Hematopoietic multipotent progenitor cell treated with erythropoietin and hydrocortisone succinate and interleukin-3 and kit ligand, for 15 days (in vitro differentiated cells): ENCODE data around the gene CHST15.

Experiments used
- DNase-seq: peaks from one replicate; pipeline ENCODE4 v3.0.0-alpha.2; 2015; ENCODE audit warnings: low spot score

Gene CHST15

DNA sequence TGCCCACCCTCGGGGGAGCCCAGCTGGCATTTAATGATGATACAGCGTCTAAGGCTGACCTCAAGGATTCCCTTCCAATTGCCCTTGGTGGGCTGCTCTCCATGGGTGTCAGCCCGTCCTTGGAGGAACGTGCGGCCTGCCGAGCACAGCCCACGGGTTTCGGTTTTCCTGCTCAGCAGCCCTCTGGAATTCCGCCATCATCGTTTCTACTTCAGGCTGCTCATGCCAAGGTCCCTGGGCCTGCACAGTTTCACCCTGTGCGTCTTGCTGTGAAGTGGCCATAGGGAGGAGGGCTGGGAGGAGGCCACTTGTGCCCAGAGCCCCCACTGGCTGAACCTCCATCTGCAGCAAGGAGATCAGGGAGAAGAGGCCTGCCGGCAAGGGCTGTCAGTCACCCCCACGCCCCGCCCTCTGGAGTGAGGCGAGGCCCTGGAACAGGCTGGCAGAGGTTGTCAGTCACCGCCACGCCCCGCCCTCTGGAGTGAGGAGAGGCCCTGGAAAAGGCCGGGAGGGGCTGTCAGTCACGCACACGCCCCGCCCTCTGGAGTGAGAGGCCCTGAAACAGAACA lies 82.8 kb downstream of the CHST15 start:
- DNase-seq, result no peak

DNA sequence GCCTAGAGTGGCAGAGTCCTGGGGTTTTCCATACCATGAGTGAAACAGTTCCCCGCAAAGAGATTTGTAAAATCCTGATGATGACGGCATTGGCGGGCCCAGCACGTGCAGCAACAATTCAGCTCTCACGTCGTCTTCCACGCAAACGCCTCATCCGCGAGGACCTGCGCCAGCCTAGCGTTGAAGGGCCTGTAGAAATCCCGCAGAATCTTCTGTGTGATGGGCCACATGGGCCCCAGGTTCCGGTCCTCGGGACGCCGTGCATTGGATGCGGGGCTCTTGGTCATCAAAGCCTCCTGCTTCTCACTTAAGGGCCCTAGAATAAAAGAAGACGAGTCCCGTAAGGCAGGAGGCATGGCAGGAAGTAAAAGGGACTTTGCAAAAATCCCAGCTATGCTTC lies 83.4 kb downstream of the CHST15 start:
- DNase-seq, result no peak

DNA sequence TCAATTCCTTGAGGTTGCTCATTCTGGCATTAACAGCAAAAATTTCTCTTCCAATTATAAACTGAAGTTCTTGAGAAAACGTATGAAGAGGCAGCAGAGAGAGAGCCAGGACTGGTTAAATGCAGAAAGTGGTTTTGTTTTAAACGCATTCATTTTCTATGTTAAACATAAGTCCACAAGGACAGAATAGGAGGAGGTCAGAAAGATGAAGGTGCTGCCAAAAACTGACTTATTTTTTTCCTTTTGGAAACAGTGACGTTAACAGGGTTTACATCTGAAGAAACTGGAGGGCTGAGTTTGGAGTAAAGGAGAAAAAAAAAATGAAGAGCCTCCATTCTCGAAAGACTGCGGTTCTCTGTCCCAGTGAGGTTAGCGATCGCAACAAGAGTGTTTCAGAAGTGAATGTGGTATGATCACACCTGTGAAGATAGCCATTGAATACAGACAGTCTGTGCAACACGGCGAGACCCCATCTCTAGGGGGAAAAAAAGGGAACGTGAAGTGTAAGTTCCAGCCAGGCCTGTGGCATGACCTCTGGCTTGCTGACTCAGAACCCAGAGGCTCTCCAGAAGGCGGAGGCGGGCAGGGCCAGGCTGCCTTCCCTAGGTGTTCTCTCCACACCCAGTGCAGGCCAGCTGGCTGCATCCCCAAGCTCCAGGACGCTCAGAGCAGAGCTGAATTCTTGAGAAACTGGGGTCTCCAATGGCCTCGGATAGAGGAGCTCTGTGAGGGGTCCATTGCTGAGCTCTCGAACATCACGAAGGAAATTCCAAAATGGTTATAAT lies 84.0 kb downstream of the CHST15 start:
- DNase-seq, result no peak

GRCh38 chr10:124008681-124009080 lies 84.7 kb downstream of the CHST15 start:
- no peak for DNase-seq

DNA sequence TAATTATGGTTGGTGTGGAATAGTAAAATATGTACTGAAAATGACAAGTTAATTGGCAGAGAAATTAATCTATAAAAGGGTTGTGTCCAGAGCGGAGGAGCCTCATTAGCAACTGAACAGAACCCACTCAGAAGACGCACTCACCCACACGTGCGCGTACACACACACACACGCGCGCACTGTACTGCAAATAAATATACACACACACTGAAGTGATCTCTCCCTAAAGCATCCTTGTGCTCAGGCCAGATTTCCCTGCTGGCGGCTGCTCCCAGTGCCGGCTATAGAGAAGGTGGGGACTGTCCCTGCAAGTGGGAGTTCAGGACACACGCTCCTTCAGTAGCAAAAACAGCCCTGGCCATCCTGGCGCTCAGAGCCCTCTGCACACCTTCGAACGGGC lies 85.2 kb downstream of the CHST15 start:
- no peak for DNase-seq

- DNase-seq, result no peak
These were observed 85.6 kb downstream of the CHST15 start for GRCh38 chr10:124007773-124008145.

DNA sequence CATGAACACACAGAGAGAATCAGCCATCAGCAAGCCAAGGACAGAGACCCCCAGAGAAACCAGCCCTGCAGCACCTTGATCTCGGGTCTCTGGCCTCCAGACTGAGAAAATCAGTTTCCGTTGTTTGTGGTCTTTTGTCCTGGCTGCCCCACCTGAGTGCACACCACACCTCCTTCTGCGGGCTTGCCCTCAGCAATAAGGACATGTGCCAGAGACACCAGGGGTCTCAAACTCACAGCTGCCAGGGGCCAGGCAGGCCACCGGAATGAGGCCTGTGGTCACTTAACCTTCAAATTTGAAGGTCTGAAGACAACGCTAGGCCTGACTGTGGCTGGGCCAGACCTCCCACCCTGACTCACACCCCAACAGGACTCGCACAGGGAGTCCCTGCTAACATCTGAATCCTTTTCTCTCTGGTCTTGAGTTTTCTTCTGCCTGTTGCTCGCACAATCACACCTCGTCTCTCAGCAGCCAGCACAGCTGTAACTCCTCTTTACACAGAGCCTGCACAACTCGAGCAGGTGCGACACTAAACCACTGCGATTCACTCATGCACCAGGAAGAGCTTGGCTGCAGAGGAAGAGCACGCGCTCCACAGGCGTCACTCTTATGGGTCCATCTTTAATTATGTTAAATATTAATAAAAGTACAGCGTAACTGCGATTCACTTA lies 86.2 kb downstream of the CHST15 start:
- no peak for DNase-seq

DNA sequence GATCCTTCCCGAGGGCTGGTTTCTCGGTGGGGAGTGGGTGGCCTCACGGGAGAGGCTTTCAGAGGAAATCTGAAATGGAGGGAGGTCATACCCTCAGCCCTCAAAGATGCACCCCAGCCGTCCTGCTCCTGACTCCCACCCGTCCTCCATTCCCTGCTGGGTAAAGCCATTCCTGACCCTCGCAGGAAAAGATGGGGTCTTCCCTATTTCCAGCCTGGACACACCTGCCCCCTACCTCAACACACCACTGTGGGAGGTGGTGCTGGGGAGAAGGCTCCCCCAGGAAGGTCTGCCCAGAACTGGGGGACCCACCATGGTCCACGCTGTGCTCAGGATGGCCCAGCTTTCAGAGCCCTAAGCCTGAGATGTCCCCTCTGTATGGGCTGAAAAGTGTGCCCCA lies 86.9 kb downstream of the CHST15 start:
- no peak for DNase-seq

GRCh38 chr10:124005991-124006392 lies 87.4 kb downstream of the CHST15 start:
- no peak for DNase-seq

GRCh38 chr10:124005091-124005490 lies 88.3 kb downstream of the CHST15 start:
- DNase-seq, result no peak

DNA sequence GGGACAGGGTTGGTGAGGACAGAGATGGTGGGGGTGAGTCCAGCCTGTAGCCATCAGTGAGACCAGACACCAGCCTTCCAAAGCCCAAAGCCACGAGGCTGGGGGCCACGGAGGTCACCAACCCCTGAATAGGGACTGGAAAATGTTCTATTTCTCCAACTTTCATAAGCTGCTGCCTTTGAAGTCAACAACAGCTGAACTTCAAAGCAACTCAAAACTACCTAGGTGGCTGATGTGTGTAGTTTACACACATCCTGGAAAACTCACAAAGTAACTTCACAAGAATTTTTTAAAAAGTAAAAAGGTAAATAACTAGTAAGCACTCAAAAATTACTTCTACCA lies 88.8 kb downstream of the CHST15 start:
- DNase-seq, result no peak

GRCh38 chr10:124003871-124004662 lies 89.3 kb downstream of the CHST15 start:
- DNase-seq, result no peak

- DNase-seq, result no peak
These were observed 89.9 kb downstream of the CHST15 start for GRCh38 chr10:124003481-124003870.

DNA sequence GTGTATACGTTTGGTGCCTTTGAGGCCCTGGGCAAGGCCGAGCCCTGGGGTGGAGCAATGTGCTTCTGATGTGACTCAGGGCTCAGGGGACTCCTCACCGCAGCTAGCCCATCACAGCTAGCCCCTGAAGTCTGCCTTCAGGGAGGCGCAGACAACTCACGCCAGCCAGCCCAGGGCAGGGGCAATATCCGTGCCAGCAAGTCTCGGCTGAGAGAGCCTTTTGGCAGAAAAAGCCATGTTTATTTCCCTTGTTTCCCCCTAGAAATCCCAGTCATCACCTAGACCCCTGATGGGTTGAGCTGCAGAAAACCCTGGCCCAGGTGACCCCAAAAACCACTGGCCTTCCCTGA lies 90.4 kb downstream of the CHST15 start:
- no peak for DNase-seq

- DNase-seq, result no peak
These were observed 90.9 kb downstream of the CHST15 start for GRCh38 chr10:124002391-124003069.

DNA sequence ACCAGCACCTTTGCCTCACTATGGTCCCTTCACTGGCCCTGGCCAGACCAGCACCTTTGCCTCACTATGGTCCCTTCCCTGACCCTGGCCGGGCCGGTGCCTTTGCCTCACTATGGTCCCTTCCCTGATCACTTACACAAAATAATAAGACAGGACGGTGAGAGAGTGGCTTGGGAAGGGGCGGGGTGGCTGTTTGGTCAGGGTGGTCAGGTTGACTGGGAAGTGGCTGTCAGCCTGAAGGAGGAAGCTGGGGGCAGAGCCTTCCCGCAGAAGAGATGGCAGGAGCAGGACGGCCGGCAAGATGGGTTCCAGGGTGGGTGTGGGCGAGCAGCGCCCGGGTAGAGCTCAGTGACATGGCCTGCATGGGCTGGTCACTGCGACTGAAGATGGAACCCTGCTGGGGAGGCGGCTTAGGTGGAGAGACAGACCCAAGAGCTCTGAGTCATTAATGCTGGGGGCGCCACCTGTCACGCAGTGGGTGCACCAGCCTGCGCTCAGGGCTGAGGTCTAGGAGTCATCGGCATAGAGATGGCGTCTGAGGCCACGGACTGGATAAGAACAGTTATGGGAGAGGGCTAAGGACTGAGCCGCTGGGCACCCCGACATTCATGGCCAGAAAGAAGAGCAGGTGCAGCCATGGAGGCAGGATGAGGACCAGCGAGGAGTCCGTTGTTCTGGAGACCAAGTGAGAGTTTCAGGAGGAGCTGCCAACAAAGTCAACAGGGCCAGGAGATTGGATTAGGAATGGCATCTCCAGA lies 91.8 kb downstream of the CHST15 start:
- no peak for DNase-seq

DNA sequence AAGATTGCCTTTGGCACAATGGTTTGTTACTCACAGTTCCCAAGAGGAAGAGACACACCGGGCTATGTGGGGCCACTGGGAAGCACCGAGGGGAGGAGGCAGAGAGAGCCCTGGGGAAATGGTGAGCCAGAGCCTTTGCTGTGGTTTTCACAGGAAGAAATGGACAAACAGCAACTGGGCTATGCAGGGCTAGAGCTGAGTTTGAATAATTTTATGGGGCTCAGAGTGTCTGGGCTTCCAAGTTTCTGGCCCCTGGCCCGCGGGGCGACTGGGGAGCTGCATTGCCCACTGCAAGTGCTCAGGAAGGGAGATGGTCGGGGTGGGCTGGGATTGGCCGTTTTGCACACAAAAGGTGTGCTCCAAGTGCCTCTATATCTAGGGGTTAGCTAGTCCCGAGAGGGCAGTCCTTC lies 92.6 kb downstream of the CHST15 start:
- no peak for DNase-seq

GRCh38 chr10:123999956-124000615 lies 93.3 kb downstream of the CHST15 start:
- DNase-seq, result no peak

GRCh38 chr10:123999261-123999660 lies 94.1 kb downstream of the CHST15 start:
- DNase-seq, result no peak

GRCh38 chr10:123998197-123999141 lies 94.9 kb downstream of the CHST15 start:
- DNase-seq, result no peak
